Duodenal mucosa (tissue), 2 donors: ENCODE results near the gene RFXAP.

Experiments used
- H3K27ac ChIP-seq: one replicate; pipeline ENCODE4 v1.7.0; 2013; ENCODE audit warnings: low read depth, low read length
- H3K27me3 ChIP-seq, 2 donors: one replicate each; pipeline ENCODE4 v1.7.0; 2013; ENCODE audit warnings: low read length in 2 of 2, control low read depth in 1 of 2; ENCODE audit not compliant: insufficient read depth in 2 of 2, control insufficient read depth in 1 of 2
- H3K36me3 ChIP-seq, 2 donors: one replicate each; pipeline ENCODE4 v1.7.0; 2013; ENCODE audit warnings: low read length in 2 of 2, control low read depth in 1 of 2; ENCODE audit not compliant: insufficient read depth in 2 of 2, control insufficient read depth in 1 of 2
- H3K4me1 ChIP-seq, 2 donors: one replicate each; pipeline ENCODE4 v1.7.0; 2013; ENCODE audit warnings: low read length in 2 of 2, control low read depth in 1 of 2; ENCODE audit not compliant: insufficient read depth in 2 of 2, control insufficient read depth in 1 of 2
- H3K4me3 ChIP-seq, 2 donors: one replicate each; pipeline ENCODE4 v1.7.0; 2013; ENCODE audit warnings: low read length in 2 of 2, low read depth in 1 of 2
- H3K9ac ChIP-seq, 2 donors: one replicate each; pipeline ENCODE4 v1.7.0; 2013; ENCODE audit warnings: low read length in 2 of 2, low read depth in 1 of 2
- H3K9me3 ChIP-seq, 2 donors: one replicate each; pipeline ENCODE4 v1.7.0; 2013; ENCODE audit warnings: low read length in 2 of 2, control low read depth in 1 of 2; ENCODE audit not compliant: control insufficient read depth in 1 of 2

The RFXAP gene

GRCh38 chr13:36788276-36788675, 30.7 kb upstream of the RFXAP start:
- no peak overlapping the region for H3K9ac ChIP-seq
- H3K9me3 ChIP-seq = no peaks in the 10 kb centered on the region
- no peak overlapping the region for H3K4me3 ChIP-seq
- no peaks in the 10 kb centered on the region for H3K36me3 ChIP-seq
- H3K27me3 ChIP-seq = no peaks in the 10 kb centered on the region
- H3K4me1 ChIP-seq = no peaks in the 10 kb centered on the region
- H3K27ac ChIP-seq = no peak overlapping the region

- Histone ChIP-seq H3K9ac (no peak overlapping the region), H3K27ac (no peak overlapping the region), H3K4me1 (no peaks in the 10 kb centered on the region), H3K4me3 (no peak overlapping the region), H3K9me3 (no peaks in the 10 kb centered on the region), H3K27me3 (no peaks in the 10 kb centered on the region), H3K36me3 (no peaks in the 10 kb centered on the region)
Measured at GRCh38 chr13:36789061-36789460, 30.0 kb upstream of the RFXAP start.

GRCh38 chr13:36789730-36790129, 29.3 kb upstream of the RFXAP start:
- H3K27ac ChIP-seq = no peak overlapping the region
- H3K4me1 ChIP-seq = no peaks in the 10 kb centered on the region
- no peaks in the 10 kb centered on the region for H3K9me3 ChIP-seq
- H3K4me3 ChIP-seq = no peak overlapping the region
- no peak overlapping the region for H3K9ac ChIP-seq
- no peaks in the 10 kb centered on the region for H3K36me3 ChIP-seq
- no peaks in the 10 kb centered on the region for H3K27me3 ChIP-seq

- Histone ChIP-seq H3K4me1 (no peaks in the 10 kb centered on the region), H3K36me3 (no peaks in the 10 kb centered on the region), H3K27ac (no peak overlapping the region), H3K9me3 (no peaks in the 10 kb centered on the region), H3K9ac (no peak overlapping the region), H3K27me3 (no peaks in the 10 kb centered on the region), H3K4me3 (no peak overlapping the region)
Measured at GRCh38 chr13:36794706-36795105, 24.3 kb upstream of the RFXAP start.

GRCh38 chr13:36795463-36795862, 23.6 kb upstream of the RFXAP start:
- no peaks in the 10 kb centered on the region for H3K36me3 ChIP-seq
- H3K4me1 ChIP-seq = no peaks in the 10 kb centered on the region
- no peaks in the 10 kb centered on the region for H3K27me3 ChIP-seq
- H3K9ac ChIP-seq = no peak overlapping the region
- no peak overlapping the region for H3K4me3 ChIP-seq
- H3K9me3 ChIP-seq = no peaks in the 10 kb centered on the region
- H3K27ac ChIP-seq = no peak overlapping the region

- Histone ChIP-seq H3K4me1 (no peaks in the 10 kb centered on the region), H3K9ac (no peak overlapping the region), H3K4me3 (no peak overlapping the region), H3K9me3 (no peaks in the 10 kb centered on the region), H3K27ac (no peak overlapping the region), H3K36me3 (no peaks in the 10 kb centered on the region), H3K27me3 (no peaks in the 10 kb centered on the region)
Measured at GRCh38 chr13:36796052-36796451, 23.0 kb upstream of the RFXAP start.

- no peak overlapping the region for H3K4me3 ChIP-seq
- no peaks in the 10 kb centered on the region for H3K27me3 ChIP-seq
- no peaks in the 10 kb centered on the region for H3K36me3 ChIP-seq
- H3K27ac ChIP-seq = no peak overlapping the region
- H3K9me3 ChIP-seq = no peaks in the 10 kb centered on the region
- no peak overlapping the region for H3K9ac ChIP-seq
- H3K4me1 ChIP-seq = no peaks in the 10 kb centered on the region
Measured at GRCh38 chr13:36801035-36801434, 18.0 kb upstream of the RFXAP start.

GRCh38 chr13:36804588-36804987, 14.4 kb upstream of the RFXAP start:
- Histone ChIP-seq H3K9ac (no peak overlapping the region), H3K27me3 (no peaks in the 10 kb centered on the region), H3K4me3 (no peak overlapping the region), H3K27ac (no peak overlapping the region), H3K9me3 (no peaks in the 10 kb centered on the region), H3K4me1 (no peaks in the 10 kb centered on the region), H3K36me3 (no peaks in the 10 kb centered on the region)

- no peak overlapping the region for H3K9ac ChIP-seq
Measured at GRCh38 chr13:36806102-36806501, 12.9 kb upstream of the RFXAP start.

GRCh38 chr13:36807616-36808015, 11.4 kb upstream of the RFXAP start:
- Histone ChIP-seq H3K27me3 (no peaks in the 10 kb centered on the region), H3K27ac (no peak overlapping the region), H3K4me1 (no peaks in the 10 kb centered on the region), H3K9me3 (no peaks in the 10 kb centered on the region), H3K4me3 (no peak overlapping the region), H3K36me3 (no peaks in the 10 kb centered on the region), H3K9ac (no peak overlapping the region)

More at GRCh38 chr13:36806102-36806501, 12.9 kb upstream of the RFXAP start:
- no peaks in the 10 kb centered on the region for H3K27me3 ChIP-seq
- H3K4me3 ChIP-seq = no peak overlapping the region
- H3K27ac ChIP-seq = no peak overlapping the region
- H3K36me3 ChIP-seq = no peaks in the 10 kb centered on the region
- H3K9me3 ChIP-seq = no peaks in the 10 kb centered on the region
- H3K4me1 ChIP-seq = no peaks in the 10 kb centered on the region

- Histone ChIP-seq H3K4me1 (peaks cover 0 to 3% of the 10 kb centered on the region in 2 donors), H3K9me3 (no peaks in the 10 kb centered on the region), H3K9ac (no peak overlapping the region), H3K4me3 (no peak overlapping the region), H3K27ac (no peak overlapping the region), H3K27me3 (no peaks in the 10 kb centered on the region), H3K36me3 (no peaks in the 10 kb centered on the region)
Measured at GRCh38 chr13:36813225-36813624, 5.8 kb upstream of the RFXAP start.
